Left ventricle myocardium superior (tissue), 1 donor: Measurements from ENCODE around the gene CACNA1D. TPM values are rescaled to one million over a fixed set of nuclear protein-coding genes. Genes with fewer than 3 reads are reported as not detected.

ENCODE experiments used
- ATAC-seq: fragments of 200-7000 bp; cut with Tn5 transposase; one replicate; pipeline ENCODE4 v1.9.1; 2020; ENCODE audit warnings: mild to moderate bottlenecking, moderate library complexity
- DNase-seq: peaks from one replicate; pipeline ENCODE4 v3.0.0-alpha.2; 2020
- intact Hi-C: fragments of 100-400 bp; cut with micrococcal nuclease; formaldehyde crosslinking; loops from one replicate; pipeline ENCODE4 v1.11.0; 2022
- total RNA-seq: library from RNA; stranded (reverse); fragmentation: NEBNext Ultra II Directional; extraction: Animal tissue kit (Norgen Biotek cat#: 25700); gene quantifications from one replicate; pipeline ENCODE4 v1.2.1, GENCODE V29; 2021
- donor health status: DM: no; HTN: yes; CAD: no; lungs with severe emphysema.

Gene CACNA1D
- total RNA-seq, 1 donor from 2014 or later, result 1.0 TPM

DNA sequence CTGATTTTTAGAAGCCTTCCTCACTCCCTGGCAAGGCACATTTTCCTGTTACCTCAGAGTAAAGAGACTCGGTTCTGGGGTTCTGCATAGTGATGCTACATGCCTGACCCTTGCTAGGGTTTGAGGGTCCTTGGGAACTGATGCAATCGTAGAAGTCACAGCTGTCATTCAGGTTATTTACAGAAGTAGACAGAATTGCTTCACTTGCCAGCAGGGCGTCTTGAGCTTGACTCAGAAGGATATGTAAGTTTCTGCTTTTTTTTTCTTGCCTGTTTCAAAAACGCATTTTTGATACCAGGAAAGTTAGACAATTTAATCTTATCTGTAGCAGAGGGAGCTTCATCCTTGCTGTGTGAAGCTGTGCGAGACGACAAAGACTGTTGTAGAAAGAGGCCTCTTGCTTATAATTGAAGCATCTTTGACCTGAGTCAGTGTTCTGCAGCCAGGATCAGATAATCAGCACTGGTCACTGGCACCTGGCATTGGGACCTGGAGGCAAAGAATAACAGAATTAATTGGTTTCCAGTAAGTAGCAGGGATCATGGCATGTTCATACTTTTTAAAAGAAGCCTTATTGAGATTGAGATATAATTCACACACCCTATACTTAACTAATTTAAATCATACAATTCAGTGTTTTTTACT, 24.8 kb downstream of the CACNA1D start:
- no peak for ATAC-seq
- DNase-seq, result no peak
- intact Hi-C loops, result no loop called here

GRCh38 chr3:53523346-53523745, 28.9 kb downstream of the CACNA1D start:
- DNase-seq (no peak), ATAC-seq (no peak)
- intact Hi-C loops, result no loop called here

DNA sequence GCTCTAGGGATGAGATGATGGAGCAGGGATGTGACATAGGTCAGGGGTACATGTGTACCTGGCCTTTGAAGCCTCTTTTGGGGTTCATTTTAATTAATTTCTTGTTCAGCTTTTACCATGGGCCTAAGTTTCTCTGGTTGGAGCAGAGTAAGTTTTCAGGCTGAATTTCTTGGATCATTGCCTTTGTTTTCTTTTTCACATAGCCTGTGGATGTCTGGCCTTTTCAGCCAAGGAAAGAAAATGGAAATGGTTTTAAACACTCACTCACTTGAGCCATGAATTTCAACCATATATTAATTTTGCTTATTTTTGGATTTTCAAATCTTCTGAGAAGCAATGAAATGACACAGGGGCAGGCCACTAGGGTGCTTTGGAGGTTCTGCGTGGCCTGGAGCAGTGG, 30.2 kb downstream of the CACNA1D start:
- ATAC-seq, result no peak
- intact Hi-C loops, result no loop called here
- DNase-seq, result no peak

GRCh38 chr3:53525765-53526703, 31.6 kb downstream of the CACNA1D start:
- DNase-seq, result no peak
- intact Hi-C loops, result no loop called here
- no peak for ATAC-seq

GRCh38 chr3:53526704-53527055, 32.3 kb downstream of the CACNA1D start:
- intact Hi-C loops, result no loop called here
- ATAC-seq (no peak), DNase-seq (no peak)

- no peak for DNase-seq
- ATAC-seq, result no peak
- intact Hi-C loops, result no loop called here
These were observed 35.8 kb downstream of the CACNA1D start for GRCh38 chr3:53530205-53530604.

- intact Hi-C loops, result no loop called here
- ATAC-seq (no peak), DNase-seq (no peak)
These were observed 37.3 kb downstream of the CACNA1D start for GRCh38 chr3:53531749-53532148.

GRCh38 chr3:53533472-53533871, 39.1 kb downstream of the CACNA1D start:
- intact Hi-C loops, result no loop called here
- ATAC-seq, result no peak
- DNase-seq, result no peak

- DNase-seq, result no peak
- no peak for ATAC-seq
- intact Hi-C loops, result no loop called here
These were observed 39.8 kb downstream of the CACNA1D start for GRCh38 chr3:53534216-53534615.

DNA sequence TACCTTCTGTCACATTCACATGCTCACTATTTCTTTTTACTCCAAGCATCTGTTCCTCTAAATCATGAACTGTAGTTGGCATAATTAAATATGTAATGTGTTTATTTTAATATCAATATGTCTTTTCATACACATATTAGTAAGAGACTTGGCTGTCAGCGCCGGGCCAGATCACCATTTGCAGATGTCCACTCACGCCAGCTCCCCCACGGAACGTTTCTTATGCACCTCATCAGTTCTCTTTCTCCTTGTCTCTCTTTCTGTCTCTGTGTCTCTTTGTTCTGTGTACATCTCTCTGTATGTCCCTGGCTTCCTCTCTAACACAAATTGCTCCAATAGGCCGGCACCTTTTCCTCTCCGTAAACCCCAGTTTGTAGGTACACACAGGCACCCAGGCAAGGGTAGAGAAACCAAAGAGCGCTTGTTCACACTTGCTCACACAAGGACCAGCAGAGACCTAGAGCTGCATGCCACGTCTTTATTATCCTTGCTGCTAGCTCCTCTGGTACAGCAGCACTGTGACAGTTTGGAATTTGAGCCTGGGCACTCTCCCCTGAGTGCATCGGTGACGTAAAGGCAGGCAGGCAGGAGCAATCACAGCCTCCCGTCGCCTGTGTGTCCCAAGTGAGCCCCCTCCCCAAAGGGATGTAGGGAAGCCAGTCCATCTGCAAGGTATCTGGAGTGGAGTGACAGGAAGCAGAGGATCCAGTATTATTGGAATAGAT, 40.4 kb downstream of the CACNA1D start:
- DNase-seq (no peak), ATAC-seq (no peak)
- intact Hi-C loops, result no loop called here

DNA sequence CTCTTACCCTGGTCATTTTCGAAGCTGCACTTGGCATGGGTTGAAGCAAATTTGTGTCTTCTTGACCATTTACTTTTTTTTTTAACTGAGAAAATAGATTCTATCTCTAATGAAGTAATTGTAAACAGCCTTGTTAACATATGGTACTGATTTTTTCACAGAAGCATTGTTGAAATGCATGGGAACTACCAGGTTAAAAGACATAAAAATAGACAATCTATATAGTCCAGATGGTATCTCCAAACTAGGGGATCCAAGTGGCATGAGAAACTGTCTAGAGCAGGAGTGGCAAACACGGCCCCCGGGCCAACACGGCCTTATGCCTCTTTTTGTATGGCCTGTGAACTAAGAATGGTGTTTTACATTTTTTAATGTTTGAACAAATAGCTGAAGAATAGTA, 41.9 kb downstream of the CACNA1D start:
- ATAC-seq, result no peak
- DNase-seq, result no peak
- intact Hi-C loops, result no loop called here

GRCh38 chr3:53544357-53544756, 49.9 kb downstream of the CACNA1D start:
- DNase-seq (no peak), ATAC-seq (no peak)
- intact Hi-C loops, result no loop called here

DNA sequence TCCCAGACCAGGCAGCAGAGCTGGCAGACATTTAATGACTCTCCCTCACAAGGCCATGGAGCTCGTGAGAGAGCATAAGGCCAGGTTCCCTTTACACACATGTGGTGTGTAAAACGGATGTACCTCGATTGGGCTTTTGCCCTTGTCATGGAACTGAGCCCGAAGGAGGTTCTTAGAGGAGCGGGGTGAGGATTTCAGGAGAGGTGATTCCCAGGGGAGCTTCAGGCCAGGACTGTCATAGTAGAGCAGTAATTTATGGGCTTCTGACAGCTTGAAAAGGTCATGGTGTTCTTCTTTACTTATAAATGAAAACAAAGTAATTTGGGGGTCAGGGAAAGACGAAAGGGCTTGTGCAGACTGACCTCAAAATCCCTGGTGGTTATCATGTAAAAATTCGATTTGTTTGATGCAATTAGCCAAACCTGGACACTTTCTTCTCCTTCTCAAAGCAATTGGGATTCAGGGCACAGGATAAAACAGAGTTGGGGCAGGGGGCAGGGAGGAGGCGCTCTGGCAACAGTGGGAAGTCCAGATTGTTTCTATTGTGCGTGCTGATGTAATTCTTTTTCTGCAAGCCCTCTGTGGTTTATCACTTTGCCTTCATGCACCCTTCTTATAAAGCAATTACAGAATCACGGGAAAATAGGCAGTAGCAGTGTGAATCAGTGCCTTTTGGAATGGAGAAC, 51.0 kb downstream of the CACNA1D start:
- no peak for ATAC-seq
- intact Hi-C loops, result no loop called here
- no peak for DNase-seq

DNA sequence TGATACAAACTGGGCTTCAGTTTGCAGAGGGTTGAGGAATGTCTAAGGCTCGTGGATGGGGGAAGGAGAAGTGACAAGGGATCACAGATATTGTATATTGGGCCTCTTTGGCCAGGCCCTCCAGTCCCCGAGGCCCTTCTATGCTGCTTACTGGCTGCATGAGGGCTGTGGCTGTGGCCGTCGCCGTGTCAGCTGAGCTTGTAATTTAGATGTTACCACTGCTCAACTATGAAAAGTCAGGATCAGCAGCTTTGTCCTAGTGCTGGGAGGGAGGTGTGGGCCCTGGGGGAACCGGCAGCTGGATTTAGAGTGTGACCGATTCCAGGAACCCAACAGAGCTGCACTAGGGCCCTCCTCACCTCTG, 51.6 kb downstream of the CACNA1D start:
- intact Hi-C loops, result no loop called here
- no peak for DNase-seq
- ATAC-seq, result no peak

- intact Hi-C loops, result no loop called here
- DNase-seq, result no peak
- no peak for ATAC-seq
These were observed 52.9 kb downstream of the CACNA1D start for GRCh38 chr3:53547327-53547726.

GRCh38 chr3:53550005-53550620, 55.7 kb downstream of the CACNA1D start:
- no peak for DNase-seq
- ATAC-seq, result peak; percentile 31
- intact Hi-C loops, result no loop called here

- intact Hi-C loops, result no loop called here
- ATAC-seq, result no peak
- DNase-seq, result no peak
These were observed 56.9 kb downstream of the CACNA1D start for GRCh38 chr3:53551324-53551723.

DNA sequence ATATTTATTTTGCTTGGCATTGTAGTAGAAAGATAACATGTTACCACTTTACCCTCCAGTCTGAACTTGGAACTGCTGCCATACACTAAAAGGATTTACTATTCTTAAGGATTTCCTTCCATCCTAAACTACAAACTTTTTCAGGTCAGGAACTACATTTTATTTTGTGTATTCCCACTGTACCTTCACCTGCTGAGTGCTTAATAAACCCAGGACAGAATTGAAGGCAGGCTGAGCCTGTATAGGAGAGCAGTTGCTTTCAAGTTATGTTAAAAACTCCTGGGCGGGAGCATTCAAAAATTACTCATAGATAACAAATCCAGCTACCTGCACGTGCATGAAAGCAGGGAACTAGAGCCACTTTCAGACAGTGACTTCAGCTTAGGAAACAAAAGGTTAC, 58.3 kb downstream of the CACNA1D start:
- no peak for ATAC-seq

DNA sequence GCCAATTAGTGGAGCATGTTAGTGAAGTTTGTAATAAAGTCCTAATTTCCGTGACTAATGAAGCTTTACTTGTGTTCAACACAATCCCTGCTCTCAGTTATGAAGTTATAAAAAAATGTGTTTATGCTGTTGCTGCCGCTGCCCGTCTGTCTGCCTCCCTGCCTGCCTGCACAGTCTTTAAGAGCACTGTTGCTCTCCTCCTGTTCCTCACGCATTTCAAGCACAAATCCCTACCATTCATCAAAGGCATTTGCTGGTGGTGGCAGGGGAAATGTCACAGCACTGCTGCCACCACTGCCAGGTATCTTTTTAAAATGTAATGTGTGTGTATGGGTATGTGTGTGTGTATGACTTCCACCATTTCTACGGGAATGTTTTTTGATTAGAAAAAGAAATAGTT, 58.8 kb downstream of the CACNA1D start:
- ATAC-seq (no peak), DNase-seq (no peak)
- intact Hi-C loops, result no loop called here

More for the DNA sequence above, 58.3 kb downstream of the CACNA1D start:
- no peak for DNase-seq
- intact Hi-C loops, result no loop called here
